ENCODE measurements around the gene RCBTB1. TPM values are rescaled to one million over a fixed set of nuclear protein-coding genes. Genes with fewer than 3 reads are reported as not detected.

The RCBTB1 gene
- total RNA-seq, 2 donors from 2014 or later: 6.3 to 12.2 TPM

GRCh38 chr13:49517461-49517860, 67.9 kb downstream of the RCBTB1 start:
- peak in 1 of 7 experiments; percentile 17 for TF ChIP-seq CTCF (IDR thresholded peaks at IDR 0.05)
- TF ChIP-seq POLR2A (IDR thresholded peaks at IDR 0.05): no peak
- no peaks in the 10 kb centered on the region for H3K27me3 ChIP-seq
- no peak overlapping the region for H3K27ac ChIP-seq
- H3K4me1 ChIP-seq: no peaks in the 10 kb centered on the region
- ATAC-seq (no peak), DNase-seq (peak in 1 of 4 donors; percentile 10)
- peaks cover 0 to 14% of the 10 kb centered on the region in 2 donors for H3K36me3 ChIP-seq (replicated peaks in 1 of 2; ENCODE audit: insufficient read depth in 1 of 2, low read depth in 2 of 2)
- WGBS, 2 donors: 85 to 89% methylated on average over 6 of the region's 6 CpGs
- intact Hi-C loops (cut with DNase I): no loop called here
- H3K9me3 ChIP-seq: no peaks in the 10 kb centered on the region
- H3K4me3 ChIP-seq: no peak overlapping the region

GRCh38 chr13:49516467-49516866, 68.9 kb downstream of the RCBTB1 start:
- Histone ChIP-seq H3K4me1 (no peaks in the 10 kb centered on the region), H3K27ac (no peak overlapping the region), H3K9me3 (no peaks in the 10 kb centered on the region), H3K27me3 (no peaks in the 10 kb centered on the region), H3K4me3 (no peak overlapping the region), H3K36me3 (replicated peaks in 1 of 2; ENCODE audit: insufficient read depth in 1 of 2, low read depth in 2 of 2) (peaks cover 0 to 14% of the 10 kb centered on the region in 2 donors)
- no peak for ATAC-seq
- DNase-seq: peak in 1 of 4 donors; percentile 37
- TF ChIP-seq POLR2A (IDR thresholded peaks at IDR 0.05) (no peak), CTCF (IDR thresholded peaks at IDR 0.05) (no peak)
- 70% methylated on average over 5 of the region's 5 CpGs for WGBS, 2 donors
- intact Hi-C loops (cut with DNase I): no loop called here

- Histone ChIP-seq H3K27me3 (no peaks in the 10 kb centered on the region), H3K4me3 (no peak overlapping the region), H3K4me1 (no peaks in the 10 kb centered on the region), H3K27ac (no peak overlapping the region), H3K9me3 (no peaks in the 10 kb centered on the region), H3K36me3 (replicated peaks in 1 of 2; ENCODE audit: insufficient read depth in 1 of 2, low read depth in 2 of 2) (peaks cover 0 to 10% of the 10 kb centered on the region in 2 donors)
- TF ChIP-seq CTCF (IDR thresholded peaks at IDR 0.05) (no peak), POLR2A (IDR thresholded peaks at IDR 0.05) (no peak)
- 81 to 96% methylated on average over 2 of the region's 2 CpGs for WGBS, 2 donors
- no peak for DNase-seq
- intact Hi-C loops (cut with DNase I): no loop called here
- no peak for ATAC-seq
Measured at GRCh38 chr13:49512578-49512977, 72.8 kb downstream of the RCBTB1 start.

- TF ChIP-seq POLR2A (IDR thresholded peaks at IDR 0.05) (no peak), CTCF (IDR thresholded peaks at IDR 0.05) (no peak)
- DNase-seq: no peak
- intact Hi-C loops (cut with DNase I): no loop called here
- ATAC-seq: no peak
- WGBS, 2 donors: 94 to 100% methylated on average over 3 of the region's 3 CpGs
- Histone ChIP-seq H3K9me3 (no peaks in the 10 kb centered on the region), H3K27me3 (no peaks in the 10 kb centered on the region), H3K27ac (no peak overlapping the region), H3K4me1 (no peaks in the 10 kb centered on the region), H3K36me3 (replicated peaks in 1 of 2; ENCODE audit: insufficient read depth in 1 of 2, low read depth in 2 of 2) (no peaks in the 10 kb centered on the region), H3K4me3 (no peak overlapping the region)
Measured at GRCh38 chr13:49503951-49504350, 81.4 kb downstream of the RCBTB1 start.

- Histone ChIP-seq H3K27ac (no peak overlapping the region), H3K4me1 (no peaks in the 10 kb centered on the region), H3K4me3 (no peak overlapping the region), H3K36me3 (replicated peaks in 1 of 2; ENCODE audit: insufficient read depth in 1 of 2, low read depth in 2 of 2) (no peaks in the 10 kb centered on the region), H3K9me3 (no peaks in the 10 kb centered on the region), H3K27me3 (no peaks in the 10 kb centered on the region)
- intact Hi-C loops (cut with DNase I): no loop called here
- 73 to 80% methylated on average over 9 of the region's 9 CpGs for WGBS, 2 donors
- DNase-seq: peak in 2 of 4 donors; percentile 7 to 25
- ATAC-seq: no peak
- TF ChIP-seq POLR2A (IDR thresholded peaks at IDR 0.05): no peak
- no peak for TF ChIP-seq CTCF (IDR thresholded peaks at IDR 0.05)
Measured at GRCh38 chr13:49502954-49503353, 82.4 kb downstream of the RCBTB1 start.

Data from body of pancreas (tissue), 4 donors.